Measurements from ENCODE around the gene C12orf76. TPM values are rescaled to one million over a fixed set of nuclear protein-coding genes. Genes with fewer than 3 reads are reported as not detected.
A peak's percentile ranks its signal among the peaks of the same experiment; 100 is the strongest.
"Not testable (repeated sequence)": the region's sequence is repeated elsewhere in the genome, so short reads cannot be mapped to it uniquely, and the experiment has no call there.

C12orf76 gene
- total and polyA plus RNA-seq, 9 of the 15 experiments (the other 6 are each of a cell fraction or from before 2014, with no cell fraction given), result 6.3 to 38.6 (median 12.3) TPM

DNA sequence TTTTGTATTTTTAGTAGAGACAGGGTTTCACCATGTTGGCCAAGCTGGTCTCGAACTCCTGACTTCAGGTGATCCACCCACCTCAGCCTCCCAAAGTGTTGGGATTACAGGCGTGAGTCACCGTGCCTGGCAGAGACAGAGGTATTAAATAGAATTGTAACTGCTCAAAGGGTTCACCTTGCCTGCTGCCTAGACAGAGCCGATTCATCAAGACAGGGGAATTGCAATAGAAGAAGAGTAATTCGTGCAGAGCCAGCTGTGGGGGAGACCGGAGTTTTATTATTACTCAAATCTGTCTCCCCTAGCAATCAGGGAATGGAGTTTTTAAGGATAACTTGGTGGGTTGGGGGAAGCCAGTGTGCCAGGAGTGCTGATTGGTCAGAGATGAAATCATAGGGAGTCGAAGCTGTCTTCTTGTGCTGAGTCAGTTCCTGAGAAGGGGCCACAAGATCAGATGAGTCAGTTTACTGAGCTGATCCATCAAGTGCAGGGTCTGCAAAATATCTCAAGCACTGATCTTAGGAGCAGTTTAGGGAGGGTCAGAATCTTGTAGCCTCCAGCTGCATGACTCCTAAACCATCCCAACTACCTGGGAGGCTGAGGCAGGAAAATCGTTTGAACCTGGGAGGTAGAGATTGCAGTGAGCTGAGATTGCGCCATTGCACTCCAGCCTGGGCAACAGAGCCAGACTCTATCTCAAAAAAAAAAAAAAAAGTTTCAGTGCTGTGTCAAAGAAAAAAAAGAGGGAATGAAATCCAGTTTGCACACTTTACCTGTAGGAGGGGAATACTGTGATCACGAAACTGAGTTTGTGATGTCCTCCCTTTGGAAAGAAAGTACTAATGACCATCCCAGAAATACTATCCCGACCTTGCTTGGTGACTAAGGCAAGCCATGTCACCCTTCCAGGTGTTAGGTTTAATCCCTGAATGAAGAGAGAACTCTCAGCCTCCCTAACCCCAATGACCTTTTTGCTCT, 7.3 kb upstream of the C12orf76 start (continued):
- TF ChIP-seq, protein P1, sequence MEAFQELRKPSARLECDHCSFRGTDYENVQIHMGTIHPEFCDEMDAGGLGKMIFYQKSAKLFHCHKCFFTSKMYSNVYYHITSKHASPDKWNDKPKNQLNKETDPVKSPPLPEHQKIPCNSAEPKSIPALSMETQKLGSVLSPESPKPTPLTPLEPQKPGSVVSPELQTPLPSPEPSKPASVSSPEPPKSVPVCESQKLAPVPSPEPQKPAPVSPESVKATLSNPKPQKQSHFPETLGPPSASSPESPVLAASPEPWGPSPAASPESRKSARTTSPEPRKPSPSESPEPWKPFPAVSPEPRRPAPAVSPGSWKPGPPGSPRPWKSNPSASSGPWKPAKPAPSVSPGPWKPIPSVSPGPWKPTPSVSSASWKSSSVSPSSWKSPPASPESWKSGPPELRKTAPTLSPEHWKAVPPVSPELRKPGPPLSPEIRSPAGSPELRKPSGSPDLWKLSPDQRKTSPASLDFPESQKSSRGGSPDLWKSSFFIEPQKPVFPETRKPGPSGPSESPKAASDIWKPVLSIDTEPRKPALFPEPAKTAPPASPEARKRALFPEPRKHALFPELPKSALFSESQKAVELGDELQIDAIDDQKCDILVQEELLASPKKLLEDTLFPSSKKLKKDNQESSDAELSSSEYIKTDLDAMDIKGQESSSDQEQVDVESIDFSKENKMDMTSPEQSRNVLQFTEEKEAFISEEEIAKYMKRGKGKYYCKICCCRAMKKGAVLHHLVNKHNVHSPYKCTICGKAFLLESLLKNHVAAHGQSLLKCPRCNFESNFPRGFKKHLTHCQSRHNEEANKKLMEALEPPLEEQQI (IDR thresholded peaks at IDR 0.05), result peak; percentile 60; the same call in 1 of the 2 replicates
- TF ChIP-seq, protein P2, sequence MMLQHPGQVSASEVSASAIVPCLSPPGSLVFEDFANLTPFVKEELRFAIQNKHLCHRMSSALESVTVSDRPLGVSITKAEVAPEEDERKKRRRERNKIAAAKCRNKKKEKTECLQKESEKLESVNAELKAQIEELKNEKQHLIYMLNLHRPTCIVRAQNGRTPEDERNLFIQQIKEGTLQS (IDR thresholded peaks at IDR 0.05), result peak; percentile 89
- TF ChIP-seq, protein P2 (CRISPR knock-in tag; conservative IDR thresholded peaks at IDR 0.05), result not testable (repeated sequence)
- TF ChIP-seq EGR1 (conservative IDR thresholded peaks at IDR 0.05) (peak; percentile 69), NR2C1 (tag; IDR thresholded peaks at IDR 0.05) (0 out of 2 replicates have a peak, but pooled peaks have one; percentile 13), NFIC (IDR thresholded peaks at IDR 0.05) (peak; percentile 21; the same call in 1 of the 2 replicates), CC2D1A (IDR thresholded peaks at IDR 0.05) (peak; percentile 96), CEBPB (tag; IDR thresholded peaks at IDR 0.05) (peak; percentile 98), NRF1 (conservative IDR thresholded peaks at IDR 0.05 in 1 of 2, IDR thresholded peaks at IDR 0.05 in 1 of 2) (peak in 1 of 2 experiments; percentile 23; a peak in 2 of 4 replicates), CEBPG (CRISPR knock-in tag; IDR thresholded peaks at IDR 0.05) (peak; percentile 84), CEBPG (tag; conservative IDR thresholded peaks at IDR 0.05 in 1 of 2, IDR thresholded peaks at IDR 0.05 in 1 of 2) (peak; percentile 80 to 98), ETV5 (CRISPR knock-in tag; IDR thresholded peaks at IDR 0.05; ENCODE audit: low read depth) (peak; percentile 40; the same call in 1 of the 2 replicates), NCOA1 (IDR thresholded peaks at IDR 0.05; ENCODE audit: low read depth) (peak; percentile 43; the same call in 1 of the 2 replicates), ESRRA (IDR thresholded peaks at IDR 0.05; ENCODE audit: borderline replicate concordance, low read depth) (0 out of 2 replicates have a peak, but pooled peaks have one; percentile 39), SMARCC2 (IDR thresholded peaks at IDR 0.05; ENCODE audit: low read depth) (peak; percentile 77; the same call in 1 of the 2 replicates), ZNF644 (tag; IDR thresholded peaks at IDR 0.05; ENCODE audit: low read depth) (peak; percentile 55; the same call in 1 of the 2 replicates)
- not testable (repeated sequence) for TF ChIP-seq NR2C1 (IDR thresholded peaks at IDR 0.05)
- TF ChIP-seq, protein P3, sequence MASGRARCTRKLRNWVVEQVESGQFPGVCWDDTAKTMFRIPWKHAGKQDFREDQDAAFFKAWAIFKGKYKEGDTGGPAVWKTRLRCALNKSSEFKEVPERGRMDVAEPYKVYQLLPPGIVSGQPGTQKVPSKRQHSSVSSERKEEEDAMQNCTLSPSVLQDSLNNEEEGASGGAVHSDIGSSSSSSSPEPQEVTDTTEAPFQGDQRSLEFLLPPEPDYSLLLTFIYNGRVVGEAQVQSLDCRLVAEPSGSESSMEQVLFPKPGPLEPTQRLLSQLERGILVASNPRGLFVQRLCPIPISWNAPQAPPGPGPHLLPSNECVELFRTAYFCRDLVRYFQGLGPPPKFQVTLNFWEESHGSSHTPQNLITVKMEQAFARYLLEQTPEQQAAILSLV (tag; IDR thresholded peaks at IDR 0.05), result peak; percentile 80
- TF ChIP-seq, protein P4, sequence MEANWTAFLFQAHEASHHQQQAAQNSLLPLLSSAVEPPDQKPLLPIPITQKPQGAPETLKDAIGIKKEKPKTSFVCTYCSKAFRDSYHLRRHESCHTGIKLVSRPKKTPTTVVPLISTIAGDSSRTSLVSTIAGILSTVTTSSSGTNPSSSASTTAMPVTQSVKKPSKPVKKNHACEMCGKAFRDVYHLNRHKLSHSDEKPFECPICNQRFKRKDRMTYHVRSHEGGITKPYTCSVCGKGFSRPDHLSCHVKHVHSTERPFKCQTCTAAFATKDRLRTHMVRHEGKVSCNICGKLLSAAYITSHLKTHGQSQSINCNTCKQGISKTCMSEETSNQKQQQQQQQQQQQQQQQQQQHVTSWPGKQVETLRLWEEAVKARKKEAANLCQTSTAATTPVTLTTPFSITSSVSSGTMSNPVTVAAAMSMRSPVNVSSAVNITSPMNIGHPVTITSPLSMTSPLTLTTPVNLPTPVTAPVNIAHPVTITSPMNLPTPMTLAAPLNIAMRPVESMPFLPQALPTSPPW (CRISPR knock-in tag; IDR thresholded peaks at IDR 0.05), result peak; percentile 54
- TF ChIP-seq, protein P5, sequence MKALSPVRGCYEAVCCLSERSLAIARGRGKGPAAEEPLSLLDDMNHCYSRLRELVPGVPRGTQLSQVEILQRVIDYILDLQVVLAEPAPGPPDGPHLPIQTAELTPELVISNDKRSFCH (CRISPR knock-in tag; IDR thresholded peaks at IDR 0.05), result not testable (repeated sequence)
- TF ChIP-seq, protein P5 (tag; IDR thresholded peaks at IDR 0.05), result peak; percentile 51; the same call in 1 of the 2 replicates

Data from K562 (cell line).